Astrocyte of the hippocampus (primary cell): ENCODE data around the gene ADGRG4.
A peak's percentile ranks its signal among the peaks of the same experiment; 100 is the strongest.

Experiments
- DNase-seq: peaks from one replicate; pipeline ENCODE4 v3.0.0; 2011; ENCODE audit warnings: low read depth, low spot score

The ADGRG4 gene

DNA sequence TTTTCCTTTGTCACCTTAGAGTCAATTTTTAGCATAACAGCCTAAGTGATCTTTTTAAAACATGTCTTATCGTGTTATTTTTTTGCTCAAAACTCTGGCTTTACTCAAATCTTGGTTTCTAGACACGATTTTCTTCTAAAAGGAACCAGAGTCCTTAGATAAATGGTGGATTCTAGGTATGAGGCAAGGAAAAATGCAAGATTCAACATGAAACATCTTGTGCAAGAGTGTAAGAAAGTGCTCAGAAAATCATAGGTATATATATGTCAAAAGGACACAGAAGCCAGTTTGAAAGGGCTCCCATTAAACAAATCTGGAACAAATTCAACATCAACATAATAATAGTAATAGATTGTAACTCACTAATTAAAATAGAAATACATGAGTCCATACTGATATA is 8.1 kb upstream of the ADGRG4 start:
- DNase-seq: no peak

DNA sequence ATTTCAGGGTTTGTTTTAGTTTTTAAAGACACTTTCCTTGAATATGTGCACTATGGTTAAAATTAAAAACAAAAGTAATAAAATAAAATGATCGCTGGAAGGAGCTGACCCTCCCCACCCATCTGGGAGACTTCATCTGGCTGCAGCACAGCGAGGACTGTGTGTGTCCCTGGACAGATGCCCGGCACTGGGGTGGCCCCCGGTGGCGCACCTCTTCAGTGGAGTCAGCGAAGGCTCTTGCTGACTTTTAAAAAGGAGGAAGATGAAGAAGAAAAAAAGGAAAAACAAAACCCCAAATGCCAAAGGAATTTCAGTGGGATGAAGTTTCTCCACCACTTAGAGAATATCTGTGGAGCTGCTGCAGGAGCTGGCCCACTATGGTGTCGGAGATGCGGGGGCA is 5.4 kb upstream of the ADGRG4 start:
- no peak for DNase-seq

DNA sequence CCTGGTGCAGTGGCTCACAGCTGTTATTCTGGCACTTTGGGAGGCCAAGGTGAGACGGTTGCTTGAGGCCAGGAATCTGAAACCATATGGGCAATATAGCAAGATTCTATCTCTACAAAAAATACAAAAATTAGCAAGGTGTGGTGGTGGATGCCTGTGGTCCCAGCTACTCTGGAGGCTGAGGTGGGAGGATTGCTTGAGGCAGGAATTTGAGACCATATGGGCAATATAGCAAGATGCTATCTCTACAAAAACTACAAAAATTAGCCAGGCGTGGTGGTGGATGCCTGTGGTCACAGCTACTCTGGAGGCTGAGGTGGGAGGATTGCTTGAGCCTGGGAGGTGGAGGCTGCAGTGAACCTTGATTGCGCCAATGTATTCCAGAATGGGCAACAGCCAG is 2.3 kb downstream of the ADGRG4 start:
- DNase-seq: no peak

DNA sequence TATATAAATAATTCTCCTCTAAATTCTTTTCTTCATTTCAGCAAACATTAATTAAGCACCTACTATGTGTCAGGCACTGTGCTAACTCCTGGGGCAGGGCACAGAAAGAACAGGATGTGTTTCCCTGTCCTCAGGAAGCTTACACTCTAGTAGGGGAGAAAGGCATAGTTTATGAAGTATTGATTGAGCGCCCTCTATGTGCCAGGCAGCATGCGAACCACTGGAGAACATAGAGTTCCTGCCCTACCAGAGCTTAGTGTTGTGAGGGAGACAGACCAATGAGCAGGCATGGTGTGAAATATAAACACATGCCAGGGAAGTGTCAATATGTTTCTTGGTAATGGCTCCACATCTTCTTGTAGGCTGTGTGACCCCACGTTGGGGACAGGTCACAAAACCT is 3.7 kb downstream of the ADGRG4 start:
- no peak for DNase-seq

DNA sequence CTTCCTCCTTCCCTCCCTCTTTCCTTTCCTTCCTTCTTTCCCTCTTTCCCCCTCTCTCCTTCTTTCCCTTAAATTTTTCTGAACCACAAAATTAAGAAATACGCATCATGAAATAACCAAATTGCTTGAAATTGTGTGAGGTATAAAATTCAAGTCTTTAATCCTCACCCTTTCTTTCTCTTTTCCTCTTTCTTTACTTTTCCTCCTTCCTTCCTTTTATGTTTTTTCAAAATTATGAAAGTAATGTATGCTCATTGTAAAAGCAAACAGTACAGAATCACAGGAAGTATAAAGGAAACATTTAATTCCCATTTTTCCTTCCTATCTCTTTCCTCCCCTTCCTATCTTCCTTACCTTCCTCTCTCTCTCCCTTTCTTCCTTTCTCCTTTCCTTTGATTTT is 5.4 kb downstream of the ADGRG4 start:
- no peak for DNase-seq

DNA sequence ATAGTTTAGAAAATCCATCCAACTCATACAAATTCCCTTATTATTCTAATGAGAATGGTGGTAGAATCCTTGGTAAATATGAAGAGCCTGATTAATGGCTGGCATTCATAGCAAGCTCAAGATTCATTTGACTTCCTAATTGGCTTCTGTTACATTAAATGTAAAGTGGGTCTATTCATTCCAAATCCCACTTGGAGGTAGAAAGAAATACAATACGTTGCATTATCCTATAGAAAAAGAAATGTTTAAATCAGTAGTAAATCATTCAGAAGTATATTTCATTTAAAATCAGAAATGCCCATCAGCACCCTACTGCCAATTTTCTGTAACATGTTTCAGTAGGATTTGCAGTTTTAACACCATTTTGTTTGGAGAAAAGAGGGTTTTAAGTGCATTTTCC is 6.7 kb downstream of the ADGRG4 start:
- no peak for DNase-seq

DNA sequence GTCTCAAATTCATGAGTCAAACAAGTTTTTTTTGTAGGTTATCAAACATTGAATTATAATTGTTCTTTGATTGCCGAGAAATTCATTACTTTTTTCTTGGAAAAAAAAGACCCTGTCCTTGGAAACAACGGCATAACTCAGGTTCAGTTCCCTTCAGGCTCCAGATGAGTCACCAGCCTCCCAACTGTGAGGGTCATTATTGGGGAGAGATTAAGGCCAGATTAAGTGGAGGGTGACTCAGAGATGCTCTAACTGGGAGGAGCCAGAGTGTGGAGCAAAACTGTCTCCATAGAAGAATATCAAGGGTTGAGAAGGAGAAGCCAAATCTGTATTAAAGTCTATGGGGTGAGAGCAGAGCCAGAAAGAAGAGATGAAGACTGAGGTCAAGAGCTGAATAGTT is 9.6 kb downstream of the ADGRG4 start:
- peak; percentile 22 for DNase-seq

DNA sequence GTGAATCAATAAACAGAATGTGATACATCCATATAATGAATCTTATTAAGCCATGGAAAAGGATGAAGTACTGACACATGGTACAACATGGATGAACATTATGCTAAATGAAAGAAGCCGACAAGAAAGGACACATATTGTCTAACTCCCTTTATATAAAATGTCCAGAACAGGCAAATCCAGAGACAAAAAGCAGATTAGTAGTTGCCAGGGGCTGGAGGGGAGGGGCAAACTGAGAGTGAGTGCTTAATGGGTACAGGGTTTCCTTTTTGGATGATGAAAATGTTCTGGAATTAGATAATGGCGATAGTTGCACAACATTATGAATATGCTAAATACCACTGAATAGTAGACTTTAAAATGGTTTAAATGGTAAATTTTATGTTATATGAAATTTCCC is 17.4 kb downstream of the ADGRG4 start:
- no peak for DNase-seq

DNA sequence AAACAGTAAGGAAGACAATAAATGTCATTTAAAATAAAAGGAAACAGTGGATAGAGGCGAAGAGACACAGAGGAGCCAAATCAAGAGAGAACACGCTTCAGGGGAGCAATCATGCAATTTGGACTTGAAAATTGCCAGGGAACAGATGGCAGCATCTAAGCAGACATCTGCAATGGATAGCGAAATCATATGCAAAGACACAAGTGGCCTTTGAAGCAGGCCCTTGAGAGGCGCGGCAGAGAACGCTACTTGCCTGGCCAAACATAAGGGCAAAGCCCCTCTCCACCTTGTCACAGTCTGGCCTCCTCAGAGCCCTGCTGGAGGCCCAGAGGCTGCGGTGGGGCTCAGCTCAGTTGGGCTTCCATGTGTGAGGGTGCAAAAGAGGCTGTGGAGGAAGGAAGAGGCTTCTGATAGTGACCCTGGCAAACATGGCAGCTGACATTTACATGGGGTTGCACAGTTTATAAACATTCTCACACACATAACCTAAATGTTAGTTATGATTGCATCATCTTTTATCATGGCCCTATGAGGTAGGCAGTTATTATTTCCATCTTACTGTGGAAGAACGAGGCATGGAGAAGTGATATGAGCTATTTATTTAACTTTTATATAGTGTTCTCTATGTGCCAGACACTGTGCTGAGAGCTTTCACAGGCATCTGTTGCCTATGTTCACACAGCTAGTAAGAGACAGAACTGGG is 18.3 kb downstream of the ADGRG4 start:
- DNase-seq: no peak

DNA sequence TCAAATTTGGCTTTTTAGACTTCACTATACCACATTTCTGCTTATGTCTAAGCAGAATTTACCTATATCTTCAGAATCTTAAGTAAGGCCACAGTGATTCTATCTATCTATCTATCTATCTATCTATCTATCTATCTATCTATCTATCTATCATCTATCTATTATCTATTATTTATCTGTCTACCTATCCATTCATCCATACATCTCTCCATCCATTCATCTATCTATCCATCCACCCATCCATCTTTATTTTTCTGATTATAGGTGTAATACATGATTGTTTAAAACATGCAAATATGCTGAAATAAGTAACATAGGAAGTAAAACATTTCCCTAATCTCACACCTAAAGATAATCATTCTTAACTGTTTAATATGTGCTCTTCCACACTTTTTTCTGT is 18.8 kb downstream of the ADGRG4 start:
- no peak for DNase-seq

DNA sequence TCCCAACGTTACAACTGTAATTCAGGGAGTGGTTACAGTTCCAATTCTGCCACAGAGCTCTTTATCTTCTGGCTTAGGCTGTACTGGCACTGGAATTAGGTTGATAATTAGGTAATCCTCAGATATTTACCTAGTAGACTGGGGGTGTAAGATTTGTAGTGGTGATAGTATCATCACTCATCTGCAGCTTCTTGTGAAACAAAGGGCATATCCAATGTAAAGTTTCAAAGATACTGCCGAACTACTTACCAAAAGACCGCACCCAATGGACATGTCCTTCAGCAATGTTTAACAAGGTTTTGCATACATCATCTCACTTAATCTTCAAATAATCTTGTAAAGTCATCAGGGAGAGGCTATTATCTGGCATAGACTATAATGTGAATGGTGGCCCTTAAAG is 20.8 kb downstream of the ADGRG4 start:
- DNase-seq: no peak

DNA sequence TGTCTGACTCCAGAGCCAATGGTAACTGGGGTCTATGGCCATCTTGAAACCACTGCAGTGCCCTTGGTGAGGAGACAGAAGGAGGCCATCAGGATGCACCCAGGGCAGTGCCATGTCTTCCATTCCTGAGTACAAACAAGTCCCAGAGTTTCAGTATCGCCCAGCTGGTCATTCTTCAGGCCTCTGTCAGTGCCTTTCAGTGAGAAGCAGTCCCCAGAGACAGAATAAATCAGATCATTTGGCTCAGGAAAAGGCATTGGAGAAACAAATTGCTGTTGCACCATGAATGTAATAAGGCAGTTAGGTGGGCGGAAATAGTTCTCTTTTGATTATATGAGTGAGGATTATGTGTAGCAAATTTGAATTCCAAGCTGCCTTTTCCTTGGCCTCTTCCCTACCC is 21.3 kb downstream of the ADGRG4 start:
- no peak for DNase-seq

DNA sequence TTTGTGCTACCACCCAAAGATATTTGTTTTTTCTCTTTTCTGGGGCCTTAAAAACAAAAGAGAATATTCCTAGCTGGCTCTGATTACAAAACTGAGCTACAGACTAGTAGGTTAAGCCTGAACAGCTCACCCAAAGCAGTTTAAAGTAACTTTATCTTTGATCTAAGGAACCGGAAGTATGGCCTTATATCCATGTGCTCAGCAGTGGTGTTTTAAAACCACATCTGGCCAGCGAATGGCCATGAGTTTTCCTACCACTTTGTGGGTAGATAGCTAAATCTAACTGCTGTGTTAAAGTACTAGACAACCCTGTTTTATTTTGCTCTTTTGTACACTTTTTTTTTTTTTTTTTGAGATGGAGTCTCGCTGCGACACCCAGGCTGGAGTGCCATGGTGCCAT is 24.6 kb downstream of the ADGRG4 start:
- DNase-seq: no peak

DNA sequence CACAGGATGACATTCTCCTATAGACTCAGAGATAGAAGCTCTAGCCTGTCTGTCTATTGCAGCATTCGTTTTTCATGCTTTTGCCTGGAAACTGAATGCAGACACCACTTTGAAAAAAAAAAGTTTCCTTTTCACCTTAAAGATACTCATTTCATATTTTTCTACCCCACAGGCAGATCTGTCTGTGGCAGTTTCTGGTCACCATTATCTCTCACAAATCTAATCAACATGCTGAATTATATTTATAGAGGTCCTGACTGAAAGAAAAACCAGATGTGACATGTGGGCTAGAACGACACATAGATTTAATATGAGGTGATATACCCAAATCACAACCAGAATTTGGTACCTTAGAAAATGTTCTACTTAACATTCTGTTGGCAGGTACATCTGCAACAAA is 28.2 kb downstream of the ADGRG4 start:
- DNase-seq: no peak

DNA sequence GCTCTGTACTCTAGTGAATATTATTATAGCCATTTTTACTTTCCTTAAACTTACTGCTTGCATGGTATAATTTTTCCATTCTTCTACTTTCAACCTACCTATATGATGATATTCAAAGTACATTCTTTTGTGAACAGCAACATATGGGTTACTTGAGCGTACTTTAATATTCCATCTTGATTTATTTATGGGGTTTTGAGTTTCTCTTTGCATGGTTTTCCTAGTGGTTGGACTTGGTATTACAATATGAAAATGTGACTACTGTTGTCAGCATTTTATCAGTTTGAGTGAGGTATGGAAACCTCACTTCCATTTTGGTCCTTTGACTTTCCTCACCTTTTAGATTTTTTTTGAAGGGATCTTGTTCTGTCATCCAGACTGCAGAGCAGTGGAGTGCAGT is 35.9 kb downstream of the ADGRG4 start:
- no peak for DNase-seq

DNA sequence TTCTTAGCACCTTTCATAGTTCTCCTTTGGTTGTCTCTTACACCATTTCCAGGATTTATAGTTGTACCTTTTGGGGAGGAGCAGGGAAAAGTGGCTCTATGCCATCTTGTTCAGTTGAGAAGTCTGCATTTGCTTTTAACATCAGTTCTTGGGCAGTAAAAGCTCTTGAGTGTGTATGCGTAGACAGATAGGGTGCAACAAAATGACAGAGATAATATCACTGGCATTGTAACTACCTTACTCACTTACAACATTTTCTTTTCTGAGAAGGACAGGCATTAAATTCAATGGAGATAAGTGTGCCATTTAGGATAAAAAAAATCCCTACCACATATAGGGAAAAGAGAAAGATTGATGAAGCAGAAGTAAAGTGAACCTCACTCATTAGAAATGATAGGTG is 38.9 kb downstream of the ADGRG4 start:
- no peak for DNase-seq

DNA sequence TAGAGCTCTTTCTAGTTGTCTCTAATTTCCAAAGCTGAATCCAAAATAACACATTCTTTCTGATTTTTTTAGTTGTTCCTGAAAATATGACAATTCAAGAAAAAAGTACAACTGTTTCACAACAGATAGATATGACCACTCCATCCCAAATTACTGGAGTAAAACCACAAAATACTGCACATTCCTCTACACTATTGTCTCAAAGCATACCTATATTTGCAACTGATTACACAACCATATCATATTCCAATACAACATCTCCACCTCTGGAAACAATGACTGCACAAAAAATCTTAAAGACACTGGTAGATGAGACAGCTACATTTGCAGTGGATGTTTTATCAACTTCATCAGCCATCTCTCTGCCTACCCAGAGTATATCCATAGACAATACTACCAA is 43.6 kb downstream of the ADGRG4 start:
- no peak for DNase-seq

DNA sequence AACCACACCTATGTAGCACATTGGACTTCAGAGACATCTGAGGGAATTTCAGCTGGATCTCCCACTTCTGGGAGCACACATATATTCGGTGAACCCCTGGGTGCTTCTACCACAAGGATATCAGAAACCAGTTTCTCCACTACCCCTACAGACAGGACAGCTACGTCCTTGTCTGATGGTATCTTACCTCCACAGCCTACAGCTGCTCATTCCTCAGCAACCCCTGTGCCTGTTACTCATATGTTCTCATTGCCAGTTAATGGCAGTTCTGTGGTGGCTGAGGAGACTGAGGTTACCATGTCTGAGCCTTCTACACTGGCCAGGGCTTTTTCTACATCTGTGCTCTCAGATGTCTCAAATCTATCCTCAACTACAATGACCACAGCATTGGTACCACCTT is 45.7 kb downstream of the ADGRG4 start:
- DNase-seq: no peak

DNA sequence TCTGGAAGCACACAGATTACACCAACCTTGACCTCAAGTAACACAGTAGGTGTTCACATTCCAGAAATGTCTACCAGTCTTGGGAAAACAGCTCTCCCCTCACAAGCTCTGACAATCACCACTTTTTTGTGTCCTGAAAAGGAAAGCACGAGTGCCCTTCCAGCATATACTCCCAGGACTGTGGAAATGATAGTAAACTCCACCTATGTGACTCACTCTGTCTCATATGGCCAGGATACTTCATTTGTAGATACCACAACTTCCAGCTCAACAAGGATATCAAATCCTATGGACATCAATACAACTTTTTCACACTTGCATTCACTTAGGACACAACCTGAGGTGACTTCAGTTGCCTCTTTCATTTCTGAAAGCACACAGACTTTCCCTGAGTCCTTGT is 46.9 kb downstream of the ADGRG4 start:
- DNase-seq: no peak

DNA sequence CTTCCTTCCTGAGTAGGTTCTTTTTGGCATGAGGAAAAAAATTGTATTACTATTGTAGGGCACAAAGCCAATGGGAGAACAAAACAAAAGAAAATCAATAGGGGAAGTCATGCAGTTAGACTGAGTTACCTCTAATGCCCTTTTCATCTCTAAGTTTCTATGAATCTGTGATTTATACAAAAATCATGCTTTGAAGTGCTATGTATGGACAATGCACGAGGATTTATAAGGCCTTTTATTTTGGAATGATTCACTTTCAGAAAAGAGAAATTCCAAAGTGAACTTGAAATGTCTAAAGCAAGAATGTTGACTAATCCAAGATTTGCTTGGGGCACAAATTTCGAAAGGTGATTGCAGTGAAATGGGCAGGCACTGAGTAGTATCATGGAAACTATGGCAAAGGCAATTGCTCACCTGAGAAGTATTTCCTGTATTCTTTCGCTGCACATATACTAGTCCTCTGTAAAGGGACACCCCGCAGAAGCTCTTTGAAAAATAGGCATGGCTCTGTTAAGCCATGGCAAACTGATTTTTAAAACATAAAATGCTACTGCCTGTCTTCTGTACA is 52.8 kb downstream of the ADGRG4 start:
- no peak for DNase-seq

DNA sequence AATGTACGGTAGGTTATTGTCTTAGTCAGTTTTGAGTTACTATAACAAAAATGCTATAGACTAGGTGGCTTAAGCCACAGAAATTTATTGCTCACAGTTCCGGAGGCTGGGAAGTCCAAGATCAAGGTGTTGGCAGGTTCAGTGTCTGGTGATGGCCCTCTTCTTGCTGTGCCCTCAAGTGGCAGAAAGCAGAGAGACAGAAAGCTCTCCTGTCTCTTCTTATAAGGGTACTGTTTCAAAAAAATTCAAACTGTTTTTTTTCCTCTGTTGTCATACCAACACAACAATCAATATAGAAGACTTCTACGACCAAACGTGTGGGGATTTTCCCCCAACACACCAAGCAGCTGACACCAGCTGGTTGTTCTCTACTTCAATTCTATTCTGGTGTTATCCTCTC is 53.4 kb downstream of the ADGRG4 start:
- DNase-seq: no peak

DNA sequence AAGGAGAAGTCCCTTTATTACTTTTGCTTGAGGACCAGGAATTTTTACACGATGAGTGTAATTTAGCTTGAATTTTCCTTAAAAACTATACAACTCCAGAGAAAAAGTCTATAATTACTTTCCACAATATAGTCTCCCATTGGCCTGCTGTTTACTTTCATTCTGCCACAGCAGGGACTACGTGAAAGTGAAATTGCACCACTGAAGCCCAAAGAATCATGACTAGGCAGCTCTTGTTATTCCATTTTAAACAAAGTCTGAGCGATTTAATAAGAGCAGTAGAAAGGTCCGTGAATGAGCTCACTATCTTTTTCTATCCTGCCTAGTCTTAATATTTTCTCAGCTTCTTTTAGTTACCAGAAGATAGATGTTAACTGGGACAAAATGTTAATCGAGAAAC is 68.6 kb downstream of the ADGRG4 start:
- no peak for DNase-seq

DNA sequence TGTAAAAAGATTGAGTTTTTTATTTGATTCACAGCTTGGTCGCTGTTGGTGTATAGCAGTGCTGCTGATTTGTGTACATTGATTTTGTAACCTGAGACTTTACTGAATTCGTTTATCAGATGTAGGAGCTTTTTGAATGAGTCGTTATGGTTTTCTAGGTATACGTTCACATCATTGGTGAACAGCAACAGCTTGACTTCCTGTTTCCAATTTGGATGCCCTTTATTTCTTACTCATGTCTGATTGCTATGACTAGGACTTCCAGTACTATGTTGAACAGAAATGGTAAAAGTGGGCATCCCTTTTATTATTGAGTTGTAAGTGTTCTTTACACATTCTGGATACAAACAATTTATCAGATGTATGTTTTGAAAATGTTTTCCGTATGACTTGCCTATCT is 76.0 kb downstream of the ADGRG4 start:
- DNase-seq: no peak
